SW 1271 (cell line): ENCODE measurements around the gene PKP1.

Experiments used
- DNase-seq, 2 experiments: peaks; one replicate each; lab custom pipeline; 2025; lab: John Stamatoyannopoulos, UW

Gene PKP1

DNA sequence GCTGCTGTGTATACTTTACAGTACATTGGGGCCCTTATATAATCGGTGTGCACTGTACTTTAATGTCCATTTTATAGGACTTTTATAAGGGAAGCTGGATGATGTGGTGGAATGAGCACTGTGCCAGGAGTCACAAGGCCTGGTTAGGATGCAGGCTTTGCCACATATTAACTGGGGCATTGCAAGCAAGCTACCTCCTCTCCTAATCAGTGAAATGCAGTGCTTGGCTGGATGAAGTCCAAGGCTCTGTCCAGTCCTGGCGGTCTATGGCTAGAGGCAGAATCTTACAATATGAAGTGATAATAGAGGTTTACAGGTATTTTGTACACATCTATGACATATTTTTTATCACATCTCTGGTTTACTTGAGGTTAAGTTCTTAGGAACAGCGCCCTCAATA, 1.7 kb upstream of the PKP1 start:
- no peak for DNase-seq

DNA sequence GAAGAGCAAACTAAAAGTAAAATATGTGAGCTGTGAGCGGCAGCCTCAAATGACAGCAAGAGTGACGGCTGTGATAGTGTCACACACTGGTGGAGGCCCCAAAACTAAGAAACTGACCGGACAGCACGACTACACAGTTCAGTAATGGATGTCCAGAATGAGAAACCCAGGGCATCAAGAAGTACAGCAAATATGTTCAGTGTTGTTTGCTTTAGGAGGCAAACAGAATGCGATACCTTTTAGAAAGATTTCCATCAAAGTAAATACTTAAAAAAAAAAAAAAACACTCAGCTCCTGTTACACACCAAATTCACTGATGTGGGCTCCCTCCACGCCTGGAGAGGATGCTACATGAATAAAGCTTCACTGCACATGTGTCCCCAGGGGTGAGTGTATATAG, 1.1 kb upstream of the PKP1 start:
- no peak for DNase-seq

DNA sequence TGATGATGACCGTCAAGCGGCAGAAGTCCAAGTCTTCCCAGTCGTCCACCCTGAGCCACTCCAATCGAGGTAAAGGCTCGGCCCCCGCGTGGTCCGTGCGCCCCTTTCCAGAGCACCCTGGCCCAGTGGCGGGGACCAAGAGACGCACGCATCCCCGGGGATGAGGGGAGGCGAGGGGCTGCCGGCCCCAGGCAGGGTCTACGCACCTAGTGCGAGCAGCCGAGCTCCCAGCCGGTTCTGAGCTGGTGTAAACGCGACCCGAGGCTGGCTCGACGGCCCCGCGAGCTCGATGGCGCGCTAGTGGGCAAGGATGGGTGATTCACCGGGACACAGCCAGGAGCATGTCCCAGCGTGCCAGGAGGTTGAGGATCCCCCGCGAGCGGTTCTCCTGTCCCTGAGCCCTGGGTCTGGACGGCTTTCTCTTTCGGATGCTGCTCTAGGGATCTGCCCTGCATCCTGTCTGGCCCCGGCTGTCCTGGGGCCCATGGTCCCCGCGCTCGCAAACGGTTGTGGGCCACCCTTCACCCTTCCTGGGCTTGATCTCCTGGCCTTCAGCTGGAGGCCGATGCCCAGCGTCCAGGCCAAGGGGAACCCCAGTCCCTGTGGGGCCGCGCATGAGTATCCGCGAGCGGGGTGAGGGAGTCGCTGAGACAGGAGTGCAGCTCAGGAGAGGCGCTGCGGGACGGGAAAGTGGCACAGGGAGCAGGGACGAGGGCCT, 689 bp downstream of the PKP1 start:
- no peak for DNase-seq

DNA sequence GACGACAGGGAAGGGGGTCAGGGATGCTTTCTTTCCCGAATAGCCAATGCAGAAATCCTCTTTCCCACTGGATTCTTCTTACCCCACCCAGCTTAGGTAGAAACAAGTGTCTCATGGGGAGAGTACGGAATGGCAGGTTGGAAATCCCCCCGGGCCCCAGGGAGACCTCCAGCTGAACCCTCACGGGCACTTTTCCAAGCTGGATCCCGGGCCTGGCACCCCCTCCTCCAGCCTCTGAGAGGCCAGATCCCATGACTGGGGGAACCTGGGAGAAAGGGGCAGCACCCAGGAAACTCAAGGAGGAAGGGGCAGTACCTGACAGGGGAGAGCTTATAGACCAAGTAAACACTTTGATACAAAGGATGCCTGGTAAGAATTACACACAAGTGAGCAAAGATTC, 1.3 kb downstream of the PKP1 start:
- no peak for DNase-seq

DNA sequence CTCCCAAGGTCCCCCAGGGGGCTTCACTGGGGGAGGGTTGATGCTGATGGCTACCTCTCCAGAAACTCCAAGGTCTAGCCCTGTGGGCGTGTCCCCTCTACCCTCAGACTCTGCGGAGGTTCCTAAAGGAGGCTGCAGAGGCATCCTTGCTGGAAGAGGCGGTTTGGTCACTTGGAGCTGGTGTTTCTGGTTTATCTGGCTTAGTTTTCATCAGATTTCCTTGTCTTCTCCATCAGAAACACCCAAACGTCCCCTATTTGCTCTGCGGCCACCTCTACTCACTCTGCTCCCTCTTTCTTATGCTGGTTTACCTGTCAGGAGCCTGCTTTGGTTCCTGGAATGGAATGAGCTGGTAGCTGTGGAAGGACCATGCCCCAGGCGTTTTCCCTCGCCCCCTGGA, 2.5 kb downstream of the PKP1 start:
- DNase-seq = no peak

DNA sequence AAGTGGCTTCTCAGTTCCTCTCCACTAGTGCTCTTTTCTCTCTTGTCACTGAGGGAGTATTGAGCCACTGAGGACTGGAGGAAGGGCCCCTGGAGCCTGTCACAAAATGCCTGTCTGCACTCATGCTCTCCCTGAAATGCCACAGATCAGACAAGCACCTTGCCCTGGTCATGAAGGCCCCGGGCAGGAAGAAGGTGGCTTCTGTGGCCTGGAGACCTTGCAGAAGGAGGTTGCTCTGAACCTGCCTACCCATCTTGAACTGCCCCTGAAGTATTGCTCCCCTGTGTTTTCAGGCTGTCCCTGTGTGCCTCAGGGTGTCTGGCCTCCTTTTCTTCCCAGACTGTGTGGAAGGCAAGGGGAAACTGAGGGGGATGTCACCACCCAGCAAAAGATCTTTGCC, 3.1 kb downstream of the PKP1 start:
- no peak for DNase-seq

DNA sequence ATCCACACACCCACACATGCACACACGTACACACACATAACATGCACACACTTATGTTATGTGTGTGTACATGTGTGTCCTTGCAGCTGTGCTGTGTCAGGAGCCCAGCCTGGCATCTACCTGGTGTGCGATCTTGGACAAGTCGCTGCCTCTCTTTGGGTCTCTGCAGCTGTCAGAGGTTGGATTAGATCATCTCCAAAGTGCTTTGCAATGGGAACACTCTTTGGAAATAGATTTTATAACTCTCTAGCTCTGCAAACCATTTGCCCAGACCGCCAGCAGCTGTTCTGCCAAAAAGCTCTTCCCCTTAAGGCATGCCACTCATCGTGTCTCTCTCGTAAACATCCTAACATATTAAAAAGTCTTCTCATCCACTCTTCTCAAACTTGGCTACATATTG, 4.7 kb downstream of the PKP1 start:
- DNase-seq = no peak

DNA sequence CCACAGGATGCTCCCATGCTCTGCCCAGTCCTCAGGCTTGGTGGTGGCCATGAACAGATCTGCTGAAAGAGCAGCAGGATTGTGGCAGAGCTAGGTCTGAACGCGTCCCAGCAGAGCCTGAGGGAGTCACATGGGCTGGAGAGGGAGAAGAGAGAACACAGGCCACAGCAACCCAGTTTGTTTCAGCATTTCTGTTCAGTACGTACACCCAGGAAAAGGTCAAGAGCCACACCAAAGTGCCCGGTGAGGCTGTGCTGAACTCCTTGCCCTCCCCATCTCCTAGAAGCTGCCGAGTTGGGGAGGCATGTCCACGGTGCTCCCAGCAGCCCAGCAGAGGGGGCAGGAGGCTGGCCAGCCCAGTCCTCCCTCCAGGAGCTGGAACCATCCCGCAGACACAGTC, 5.5 kb downstream of the PKP1 start:
- DNase-seq = no peak

DNA sequence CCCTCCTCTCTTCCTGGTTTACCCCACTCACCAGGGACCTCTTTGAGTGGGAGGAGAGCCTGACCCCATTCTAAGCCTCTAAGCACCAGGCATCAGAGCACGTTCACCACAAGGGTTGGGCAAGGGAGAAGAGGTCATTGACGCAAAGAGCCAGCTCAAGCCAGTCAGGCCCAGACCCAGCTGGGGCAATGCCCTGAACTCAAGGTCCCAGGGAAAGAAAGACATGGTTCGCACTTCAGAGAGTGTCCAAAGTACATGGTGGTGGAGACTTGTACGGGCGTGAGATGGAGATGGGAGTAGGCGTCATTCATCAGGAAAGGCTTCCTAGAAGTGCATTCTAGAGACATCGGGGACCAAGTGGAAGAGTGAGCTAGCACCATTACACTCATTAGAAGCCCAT, 7.2 kb downstream of the PKP1 start:
- no peak for DNase-seq

DNA sequence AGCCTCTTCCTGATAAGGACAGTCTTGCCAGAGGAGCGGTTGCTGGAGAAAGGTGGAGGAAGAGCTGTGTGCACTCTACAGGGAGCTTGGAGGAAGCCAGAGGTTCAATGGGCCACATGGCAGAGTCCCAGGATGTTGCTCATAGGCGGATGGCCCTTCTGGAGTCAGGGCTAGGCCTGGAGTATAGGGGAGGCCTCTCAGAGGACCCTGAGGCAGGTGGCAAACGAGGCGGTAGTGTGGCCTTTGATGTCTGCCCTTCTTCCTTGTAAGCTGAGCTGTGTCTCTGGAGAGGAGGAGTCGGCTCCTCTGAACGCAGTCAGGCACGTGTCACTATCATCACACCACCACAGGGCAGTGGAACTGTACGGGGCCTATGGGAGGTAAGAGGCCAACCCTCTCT, 8.6 kb downstream of the PKP1 start:
- DNase-seq = no peak

DNA sequence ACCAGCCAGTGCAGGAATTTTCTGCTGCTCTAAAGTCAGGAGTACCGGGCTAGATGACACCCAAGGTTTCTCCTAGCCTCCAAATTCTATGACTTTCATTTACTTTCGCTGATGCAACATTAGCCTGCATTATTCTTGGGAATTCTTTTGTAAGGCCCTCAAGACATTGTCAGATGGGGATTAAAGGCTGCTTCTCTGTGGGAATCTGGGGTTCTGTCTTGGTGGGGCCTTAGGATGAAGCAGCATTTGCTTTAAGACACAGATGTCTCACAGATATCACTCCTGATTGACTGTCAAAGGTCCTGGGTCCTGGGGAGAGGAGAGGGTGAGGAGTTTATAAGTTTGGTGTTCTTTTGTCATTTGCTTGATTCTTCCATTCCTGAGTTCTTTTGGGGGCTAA, 11.6 kb downstream of the PKP1 start:
- no peak for DNase-seq

DNA sequence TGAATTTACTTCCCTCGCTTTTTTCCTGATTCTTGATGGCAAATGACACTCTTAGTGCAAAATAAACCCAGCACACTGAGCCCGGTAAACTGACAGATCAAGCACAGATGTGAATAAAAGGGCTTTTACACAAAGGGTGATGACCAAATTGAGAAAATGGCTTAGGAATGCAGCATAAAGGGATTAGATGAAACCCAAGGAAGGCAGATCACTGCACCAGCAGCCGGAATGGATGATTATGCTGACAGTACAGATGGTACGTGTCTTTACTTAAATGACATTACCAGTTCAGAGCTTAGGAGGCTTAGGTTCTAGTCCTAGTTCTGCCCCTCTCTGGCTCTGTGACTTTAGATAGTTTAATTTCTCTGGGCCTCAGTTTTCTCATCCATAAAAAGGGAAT, 12.0 kb downstream of the PKP1 start:
- no peak for DNase-seq

DNA sequence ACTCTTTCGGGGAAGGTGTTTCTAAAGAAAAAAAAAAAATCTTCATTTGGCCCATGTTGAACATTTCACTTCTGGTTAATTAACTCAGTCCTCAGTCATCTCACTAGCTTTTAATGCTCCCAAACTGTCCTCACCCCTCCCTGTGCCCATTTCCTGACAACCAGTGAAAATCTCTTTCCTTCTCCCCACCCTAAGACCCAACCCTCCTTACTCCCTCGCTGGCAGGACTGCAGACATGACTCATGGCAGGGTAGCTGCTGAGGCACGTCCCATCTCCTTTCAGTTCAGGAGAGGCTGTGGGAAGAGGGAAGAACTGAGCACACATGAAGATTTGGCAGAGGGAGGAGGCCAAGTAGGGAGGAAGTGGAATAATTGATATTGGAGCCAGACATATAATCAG, 12.6 kb downstream of the PKP1 start:
- no peak for DNase-seq

DNA sequence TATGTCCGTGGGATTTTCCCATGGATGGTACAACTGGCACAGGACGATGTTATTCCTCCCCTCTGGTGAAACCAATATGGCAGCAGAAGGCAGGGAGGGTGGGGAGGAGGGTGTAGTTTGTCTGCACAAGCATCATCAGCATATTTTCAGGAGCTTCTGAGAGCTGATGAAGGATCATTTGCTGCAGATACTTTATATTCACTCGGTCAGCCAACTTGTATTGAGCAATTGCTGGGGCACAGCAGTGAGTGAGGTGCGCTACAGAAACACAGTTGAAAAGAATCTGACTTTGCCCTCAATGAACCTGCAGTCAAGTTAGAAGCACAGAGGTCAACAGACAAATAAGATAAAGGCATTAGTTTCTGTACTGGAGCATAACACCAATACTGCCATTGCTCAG, 13.0 kb downstream of the PKP1 start:
- no peak for DNase-seq

DNA sequence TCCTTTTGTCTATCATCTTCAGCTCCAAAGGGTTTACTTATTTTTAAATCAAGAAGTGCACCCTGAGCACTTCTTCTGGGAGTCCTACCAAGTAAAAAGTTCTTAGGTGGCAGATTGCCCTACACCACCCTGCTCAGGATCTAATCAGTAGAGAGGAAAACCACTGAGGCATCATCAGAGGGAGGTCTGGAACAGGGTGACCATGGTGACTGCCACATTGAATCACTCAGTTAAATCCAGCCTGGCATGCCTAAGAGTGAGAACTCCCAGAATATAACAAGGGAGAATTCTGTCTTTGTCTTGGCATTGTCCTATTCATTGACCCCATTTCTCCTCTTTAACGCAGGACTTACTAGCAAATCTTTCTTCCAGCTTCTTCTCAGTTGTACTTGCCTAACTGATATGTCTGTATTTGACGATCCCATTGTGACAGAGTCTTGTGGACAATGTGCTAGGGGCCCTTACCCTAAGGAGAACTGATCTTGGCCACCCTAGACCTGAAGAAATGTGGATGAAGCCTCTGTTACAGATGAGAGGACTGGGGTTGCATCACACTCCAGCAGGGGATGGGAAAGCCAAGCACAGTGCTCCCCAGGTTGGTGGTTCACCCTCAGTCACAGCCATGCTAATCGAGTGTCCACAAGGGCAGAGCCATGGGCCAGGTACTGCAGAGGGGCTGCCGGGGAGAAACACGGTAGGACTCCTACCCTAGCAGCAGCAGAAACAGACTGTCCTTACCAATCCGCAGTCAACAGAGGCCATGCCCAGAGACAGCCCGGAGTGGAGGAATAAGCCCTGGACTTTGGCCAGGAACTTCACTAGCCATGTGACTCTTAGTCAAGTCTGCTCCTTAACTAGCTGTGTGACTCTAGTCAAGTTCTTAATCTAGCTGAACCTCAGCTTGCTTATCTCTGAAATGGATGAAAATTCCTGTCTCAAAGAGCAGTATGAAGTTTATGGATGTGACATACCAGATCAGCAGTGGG, 15.4 kb downstream of the PKP1 start:
- DNase-seq = no peak

DNA sequence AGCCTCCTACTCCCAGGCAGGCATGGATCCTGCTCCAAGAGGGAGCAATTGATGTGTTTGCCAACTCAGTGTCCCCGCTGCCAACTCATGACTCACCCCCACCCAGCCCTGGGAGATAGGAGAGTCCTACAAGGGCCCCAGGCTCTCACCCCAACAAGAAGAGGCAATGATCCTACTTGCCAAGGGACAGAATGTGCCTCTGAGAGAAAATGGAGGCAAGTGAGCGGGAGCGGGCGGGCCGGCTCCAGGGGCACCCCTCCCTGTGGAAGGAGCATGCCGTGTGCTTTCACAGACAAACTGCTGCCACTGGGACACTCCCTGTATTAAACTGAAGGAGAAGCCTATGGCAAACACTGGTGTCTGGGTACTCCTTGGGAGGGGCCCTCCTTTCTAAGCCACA, 16.7 kb downstream of the PKP1 start:
- no peak for DNase-seq

DNA sequence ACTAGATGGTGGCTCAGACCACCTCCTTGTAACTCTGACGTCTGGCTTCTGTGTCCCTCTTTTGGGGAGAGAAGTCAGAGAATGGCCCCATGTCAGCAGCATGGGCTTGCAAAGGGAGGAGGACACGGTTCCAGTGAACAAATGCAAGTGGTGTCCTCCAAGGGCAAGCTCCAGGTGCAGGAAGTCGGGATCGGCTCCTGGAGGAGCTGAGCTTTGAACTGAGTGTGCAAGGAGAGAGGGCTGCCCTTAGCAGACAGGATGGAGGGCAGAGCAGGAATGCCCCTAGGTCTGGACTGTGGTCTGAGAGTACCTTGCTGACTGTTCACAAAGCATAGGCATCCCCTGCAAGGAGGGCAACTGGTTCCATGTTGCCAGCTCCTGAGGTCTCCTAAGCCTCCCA, 17.3 kb downstream of the PKP1 start:
- DNase-seq = no peak

DNA sequence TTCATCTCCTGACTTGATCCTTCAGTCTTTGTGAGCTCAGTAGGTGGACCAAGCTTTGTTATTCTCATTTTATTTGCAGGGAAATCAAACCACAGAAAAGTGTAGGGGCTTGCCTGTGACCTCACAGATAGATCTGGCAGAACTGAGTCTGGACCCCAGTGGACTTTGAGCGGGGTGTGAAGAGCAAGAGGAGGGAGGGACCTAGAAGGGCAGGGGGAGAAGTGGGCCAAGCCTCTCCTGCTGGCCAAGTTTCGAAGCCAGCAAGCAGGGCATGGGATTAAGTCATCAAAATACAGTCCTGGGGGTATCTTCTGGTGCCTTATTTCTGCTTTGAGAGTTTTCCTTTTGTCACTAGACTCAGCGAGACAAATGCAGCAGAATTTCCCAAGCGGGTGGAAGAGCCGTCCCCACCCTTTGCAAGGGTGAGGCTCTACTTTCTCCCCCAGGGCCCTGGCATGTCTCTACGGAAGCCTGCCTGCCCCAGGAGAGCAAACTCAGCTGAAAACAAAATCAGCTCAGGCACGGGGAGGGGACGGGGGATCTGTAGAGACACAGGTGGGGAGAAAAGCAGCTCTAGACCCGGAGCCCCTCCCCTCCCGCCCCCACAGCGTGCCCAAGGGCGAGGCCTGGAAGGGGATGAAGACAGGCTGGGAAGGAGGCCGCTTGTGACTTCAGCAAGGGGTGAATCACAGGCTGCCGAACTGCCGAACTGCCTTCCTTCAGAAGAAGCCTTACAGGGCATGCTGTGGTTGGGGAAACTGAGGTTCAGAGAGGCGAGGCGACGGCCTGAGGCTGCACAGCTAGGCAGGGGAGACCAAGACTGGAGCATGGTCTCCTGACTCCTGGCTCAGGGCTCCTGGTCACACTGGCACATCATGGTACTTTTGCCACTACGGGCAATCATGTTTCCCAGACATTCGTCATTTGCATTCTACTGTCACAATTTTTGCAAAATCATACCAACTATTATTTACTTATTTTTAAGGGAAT, 19.2 kb downstream of the PKP1 start:
- no peak for DNase-seq

DNA sequence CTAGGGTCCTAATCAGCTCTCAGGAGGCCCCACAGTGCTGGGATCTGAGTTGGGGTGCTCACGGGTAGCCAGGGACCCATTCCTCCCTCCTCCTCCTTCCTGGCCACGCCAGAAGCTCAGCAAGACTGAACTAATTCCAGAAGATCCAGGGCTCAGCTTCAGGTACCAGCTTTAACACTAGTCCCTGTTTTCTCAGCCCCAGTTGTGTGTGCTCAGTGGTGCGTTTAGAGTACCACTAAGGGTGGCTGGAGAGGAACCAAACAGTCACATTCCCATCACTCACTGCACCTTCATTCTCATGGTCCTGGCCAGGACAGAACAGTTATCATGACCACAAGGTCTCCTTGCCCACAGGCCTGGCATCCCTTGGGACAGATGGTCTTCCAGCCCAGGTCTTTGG, 20.8 kb downstream of the PKP1 start:
- no peak for DNase-seq

DNA sequence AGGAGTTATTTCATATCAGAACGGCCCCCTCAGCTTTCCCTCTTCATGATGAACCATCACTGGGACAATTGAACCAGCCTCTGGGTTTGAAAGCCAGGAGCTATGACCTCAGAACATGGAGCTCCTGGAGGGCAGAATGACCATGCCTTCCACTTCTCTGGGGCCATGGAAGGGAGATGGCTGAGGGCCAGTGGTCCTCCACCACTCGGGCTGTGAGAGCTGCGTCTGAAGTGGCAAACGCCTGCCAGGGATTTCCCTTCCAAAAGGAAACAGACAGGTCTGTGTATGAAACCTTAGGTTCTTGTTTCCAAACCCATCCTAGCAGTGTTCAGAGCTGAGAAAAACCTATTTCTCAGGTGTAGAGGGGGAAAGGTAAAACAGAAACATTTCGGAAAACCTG, 22.5 kb downstream of the PKP1 start:
- no peak for DNase-seq

DNA sequence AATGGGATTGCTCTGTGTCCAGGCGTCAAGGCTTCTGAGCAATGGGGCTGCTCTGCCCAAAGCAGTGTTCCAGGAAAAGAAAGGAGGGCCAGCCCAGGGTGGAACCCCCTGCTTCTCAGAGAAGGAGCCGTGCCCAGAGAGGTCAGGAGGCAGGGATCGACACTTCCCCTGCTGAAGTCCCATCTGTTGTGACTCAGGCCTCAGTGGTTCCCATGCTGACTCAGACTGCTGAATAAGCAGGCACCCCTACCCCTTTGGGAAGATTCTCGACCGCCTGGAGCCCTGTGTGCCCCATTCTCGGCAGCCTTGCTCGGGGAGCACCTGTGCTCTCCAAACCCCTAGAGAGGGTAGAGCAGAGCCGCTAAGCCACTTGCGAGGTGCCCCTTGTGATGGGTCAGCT, 23.9 kb downstream of the PKP1 start:
- no peak for DNase-seq

DNA sequence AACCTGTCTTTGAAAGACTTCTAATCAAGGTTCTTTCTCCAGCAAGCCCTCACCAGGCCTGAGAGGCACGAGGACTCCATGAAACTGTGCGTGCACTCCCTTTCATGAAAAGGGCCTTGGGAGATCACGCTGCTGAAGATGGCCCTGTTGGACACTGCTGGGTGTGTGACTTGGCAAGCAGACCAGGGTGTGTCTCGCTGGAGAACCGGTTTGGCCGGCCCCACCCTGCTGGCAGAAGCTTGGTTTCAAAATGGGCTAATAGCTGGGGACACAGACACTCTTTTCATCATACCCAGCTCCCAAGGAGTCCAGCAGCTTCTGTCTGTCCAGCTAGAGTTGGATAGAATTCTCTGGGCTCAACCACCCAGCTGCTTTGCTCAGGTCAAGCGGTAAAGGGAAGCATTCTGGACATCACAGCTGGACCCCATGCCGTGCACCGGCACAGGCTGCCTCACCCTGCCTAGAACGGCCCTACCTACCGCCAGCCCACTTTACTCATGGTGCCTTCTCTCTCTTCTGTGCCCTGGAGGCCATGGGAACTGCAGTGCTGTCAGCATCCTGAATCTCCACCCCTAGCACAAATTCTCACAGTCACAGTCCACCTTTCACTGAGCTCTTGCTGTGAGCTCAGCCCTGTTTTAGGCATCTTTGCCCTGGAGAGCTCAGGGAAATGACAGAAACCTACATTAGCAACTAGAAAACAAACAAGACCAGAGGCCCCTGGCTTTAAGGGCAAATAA, 24.6 kb downstream of the PKP1 start:
- DNase-seq = no peak
